H9 (cell line): ENCODE results near the gene KCNMA1. TPM values are rescaled to one million over a fixed set of nuclear protein-coding genes. Genes with fewer than 3 reads are reported as not detected.

Experiments used
- DNase-seq: peaks from one replicate; pipeline ENCODE4 v3.0.0-alpha.2; 2017
- H2AFZ ChIP-seq: one replicate; pipeline ENCODE4 v1.6.1; 2013; ENCODE audit warnings: mild to moderate bottlenecking, low read length, control low read depth, moderate library complexity
- H2AK5ac ChIP-seq: 2 replicates; pipeline ENCODE4 v1.6.1; 2013; ENCODE audit warnings: low read length, control low read depth, mixed read lengths; ENCODE audit not compliant: insufficient read length
- H2BK120ac ChIP-seq: one replicate; pipeline ENCODE4 v1.6.1; 2013; ENCODE audit warnings: low read depth, mild to moderate bottlenecking, low read length, control low read depth, inconsistent platforms; ENCODE audit not compliant: poor library complexity, severe bottlenecking
- H2BK12ac ChIP-seq: 2 replicates; pipeline ENCODE4 v1.6.1; 2013; ENCODE audit warnings: low read length, control low read depth, mixed read lengths, low read depth; ENCODE audit not compliant: insufficient read length
- H2BK15ac ChIP-seq: 2 replicates; pipeline ENCODE4 v1.6.1; 2013; ENCODE audit warnings: low read depth, low read length, control low read depth
- H2BK20ac ChIP-seq: one replicate; pipeline ENCODE4 v1.6.1; 2013; ENCODE audit warnings: low read depth, mild to moderate bottlenecking, low read length, control low read depth, inconsistent platforms; ENCODE audit not compliant: poor library complexity, severe bottlenecking
- H2BK5ac ChIP-seq: 2 replicates; pipeline ENCODE4 v1.6.1; 2013; ENCODE audit warnings: low read length, control low read depth, mixed read lengths; ENCODE audit not compliant: insufficient read length
- H3K14ac ChIP-seq: 2 replicates; pipeline ENCODE4 v1.6.1; 2013; ENCODE audit warnings: low read length, control low read depth; ENCODE audit not compliant: insufficient read depth
- H3K18ac ChIP-seq: 2 replicates; pipeline ENCODE4 v1.6.1; 2013; ENCODE audit warnings: low read depth, mild to moderate bottlenecking, mixed read lengths, low read length, control low read depth; ENCODE audit not compliant: insufficient read length
- H3K23ac ChIP-seq: 2 replicates; pipeline ENCODE4 v1.6.1; 2013; ENCODE audit warnings: low read length, control low read depth, mixed read lengths, low read depth; ENCODE audit not compliant: insufficient read length
- H3K23me2 ChIP-seq: 2 replicates; pipeline ENCODE4 v1.6.1; 2013; ENCODE audit warnings: low read depth, mild to moderate bottlenecking, mixed read lengths, low read length, control low read depth; ENCODE audit not compliant: insufficient read length, poor library complexity, severe bottlenecking
- H3K27ac ChIP-seq: 2 replicates; pipeline ENCODE4 v1.5.1; 2013; ENCODE audit warnings: low read length, control low read depth, mixed read lengths, low read depth; ENCODE audit not compliant: insufficient read length
- H3K27me3 ChIP-seq: 2 replicates; pipeline ENCODE4 v1.6.1; 2013; ENCODE audit warnings: low read length, control low read depth, inconsistent platforms; ENCODE audit not compliant: insufficient read depth
- H3K4ac ChIP-seq: 2 replicates; pipeline ENCODE4 v1.6.1; 2013; ENCODE audit warnings: low read depth, mild to moderate bottlenecking, control low read depth, inconsistent platforms, low read length, moderate library complexity
- H3K4me1 ChIP-seq: 2 replicates; pipeline ENCODE4 v1.6.1; 2013; ENCODE audit warnings: low read length, control low read depth, inconsistent platforms; ENCODE audit not compliant: insufficient read depth
- H3K4me2 ChIP-seq: 2 replicates; pipeline ENCODE4 v1.6.1; 2013; ENCODE audit warnings: low read length, control low read depth, mixed read lengths; ENCODE audit not compliant: insufficient read length, insufficient read depth
- H3K56ac ChIP-seq: 2 replicates; pipeline ENCODE4 v1.6.1; 2013; ENCODE audit warnings: low read depth, mild to moderate bottlenecking, mixed read lengths, low read length, control low read depth; ENCODE audit not compliant: insufficient read length
- H3K79me1 ChIP-seq: 2 replicates; pipeline ENCODE4 v1.6.1; 2013; ENCODE audit warnings: low read depth, mild to moderate bottlenecking, moderate library complexity, low read length, control low read depth, inconsistent platforms; ENCODE audit not compliant: insufficient read depth, poor library complexity, severe bottlenecking
- H3K79me2 ChIP-seq: 2 replicates; pipeline ENCODE4 v1.6.1; 2013; ENCODE audit warnings: low read length, control low read depth, inconsistent platforms; ENCODE audit not compliant: insufficient read depth
- H3K9ac ChIP-seq: 2 replicates; pipeline ENCODE4 v1.6.1; 2013; ENCODE audit warnings: low read length, control low read depth, mixed read lengths; ENCODE audit not compliant: insufficient read length; ENCODE audit errors: extremely low read depth
- H3K9me3 ChIP-seq: one replicate; pipeline ENCODE4 v1.6.1; 2013; ENCODE audit warnings: low read depth, low read length, inconsistent platforms; ENCODE audit not compliant: control insufficient read depth
- H3T11ph ChIP-seq: one replicate; pipeline ENCODE4 v1.6.1; 2013; ENCODE audit warnings: mild to moderate bottlenecking, low read length, control low read depth, inconsistent platforms
- H4K20me1 ChIP-seq: one replicate; pipeline ENCODE4 v1.6.1; 2013; ENCODE audit not compliant: control insufficient read depth, insufficient read length, insufficient read depth
- H4K5ac ChIP-seq: 2 replicates; pipeline ENCODE4 v1.6.1; 2013; ENCODE audit warnings: low read depth, mild to moderate bottlenecking, mixed read lengths, low read length, control low read depth; ENCODE audit not compliant: insufficient read length
- H4K8ac ChIP-seq: replicated peaks from 2 replicates; pipeline ENCODE4 v1.6.1; 2013; ENCODE audit warnings: low read length, control low read depth, mixed read lengths, low read depth; ENCODE audit not compliant: insufficient read length
- H4K91ac ChIP-seq: 2 replicates; pipeline ENCODE4 v1.6.1; 2013; ENCODE audit warnings: low read depth, mild to moderate bottlenecking, moderate library complexity, mixed read lengths, low read length, control low read depth; ENCODE audit not compliant: insufficient read length
- H3K27ac Mint-ChIP-seq, 3 experiments: 2 replicates in 2 of 3; 3 replicates in 1 of 3; pipeline ENCODE4 v1.8.0; 2020 to 2021; ENCODE audit warnings: mixed read lengths in 3 of 3, mild to moderate bottlenecking in 1 of 3, moderate library complexity in 1 of 3
- H3K27me3 Mint-ChIP-seq: 2 replicates; pipeline ENCODE4 v1.8.0; 2021; ENCODE audit warnings: low read depth, mild to moderate bottlenecking, moderate library complexity, mixed read lengths
- H3K36me3 Mint-ChIP-seq, 3 experiments: 2 replicates in 2 of 3; 3 replicates in 1 of 3; pipeline ENCODE4 v1.8.0; 2020 to 2021; ENCODE audit warnings: low read depth in 3 of 3, mixed read lengths in 3 of 3; ENCODE audit not compliant: insufficient read depth in 1 of 3
- H3K4me1 Mint-ChIP-seq, 2 experiments: 2 replicates each; pipeline ENCODE4 v1.8.0; 2020; ENCODE audit warnings: mixed read lengths in 2 of 2
- H3K4me3 Mint-ChIP-seq, 2 experiments: 2 replicates in 1 of 2; 3 replicates in 1 of 2; pipeline ENCODE4 v1.8.0; 2020 to 2021; ENCODE audit warnings: mild to moderate bottlenecking in 2 of 2, mixed read lengths in 2 of 2, moderate library complexity in 1 of 2
- H3K9me3 Mint-ChIP-seq, 2 experiments: 2 replicates in 1 of 2; 3 replicates in 1 of 2; pipeline ENCODE4 v1.8.0; 2020; ENCODE audit warnings: mild to moderate bottlenecking in 2 of 2, mixed read lengths in 2 of 2, moderate library complexity in 1 of 2
- WGBS: extraction: QIAGEN DNeasy Blood & Tissue Kit; methylation state at CpG from one replicate; pipeline ENCODE4 v1.1.7; 2013; ENCODE audit warnings: missing lambda C conversion rate, low lambda C conversion rate, mixed read lengths; ENCODE audit not compliant: insufficient read length; ENCODE audit errors: extremely low coverage; 5-methylcytosine and 5-hydroxymethylcytosine counted together
- total RNA-seq: library from RNA; stranded (reverse); gene quantifications from 2 replicates; pipeline ENCODE4 v1.2.1, GENCODE V29; 2021
- TF ChIP-seq, protein P1 (sequence below): fragments of 200-600 bp; sonication (generic); conservative IDR thresholded peaks from 3 replicates; pipeline ENCODE4 v1.8.0; 2021; ENCODE audit warnings: antibody characterized with exemption, mild to moderate bottlenecking

Gene KCNMA1
- total RNA-seq, 1 experiment from 2014 or later, result 2.0 TPM

DNA sequence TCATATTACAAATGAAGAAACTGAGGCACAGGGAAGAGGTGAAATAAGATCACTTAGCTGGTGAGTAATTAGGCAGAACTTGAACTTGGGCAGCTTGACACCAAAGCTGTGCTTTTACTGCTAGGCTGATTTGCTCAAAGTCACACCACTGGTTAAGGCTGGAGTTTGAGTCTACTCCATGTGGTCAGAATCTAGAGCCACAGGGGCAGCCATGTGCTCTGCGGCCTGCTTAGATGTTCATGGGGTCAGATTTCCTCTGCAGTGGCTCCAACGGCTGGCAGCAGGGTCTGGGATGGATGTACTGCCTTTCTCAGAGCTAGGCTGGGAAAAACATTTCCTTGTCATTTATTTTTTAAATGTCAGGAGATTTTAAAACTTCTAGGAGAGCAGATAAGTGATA lies 417.5 kb downstream of the KCNMA1 start:
- Histone ChIP-seq H2BK12ac (no peak overlapping the region), H4K91ac (no peak overlapping the region), H3K9me3 (no peaks in the 10 kb centered on the region), H3K9ac (no peak overlapping the region), H3K23ac (no peak overlapping the region), H3K56ac (no peak overlapping the region), H3K4me2 (no peak overlapping the region), H4K20me1 (no peaks in the 10 kb centered on the region), H2AK5ac (no peak overlapping the region), H4K8ac (no peak overlapping the region), H3K18ac (no peak overlapping the region), H3K14ac (no peak overlapping the region), H4K5ac (no peak overlapping the region), H3K79me2 (no peaks in the 10 kb centered on the region), H2BK15ac (no peak overlapping the region), H3K4me1 (no peaks in the 10 kb centered on the region), H3T11ph (no peak overlapping the region), H3K23me2 (no peaks in the 10 kb centered on the region), H2BK120ac (no peak overlapping the region), H3K4ac (no peak overlapping the region), H2AFZ (no peak overlapping the region), H2BK5ac (no peak overlapping the region), H2BK20ac (no peak overlapping the region), H3K27ac (no peak overlapping the region), H3K79me1 (no peaks in the 10 kb centered on the region), H3K27me3 (no peaks in the 10 kb centered on the region)
- H3K36me3 Mint-ChIP-seq, result no peaks in the 10 kb centered on the region
- H3K9me3 Mint-ChIP-seq, result no peaks in the 10 kb centered on the region
- no peak for DNase-seq
- H3K4me3 Mint-ChIP-seq, result no peak overlapping the region
- WGBS, result no CpG with 5 or more reads among the region's 2 CpGs
- TF ChIP-seq, protein P1, sequence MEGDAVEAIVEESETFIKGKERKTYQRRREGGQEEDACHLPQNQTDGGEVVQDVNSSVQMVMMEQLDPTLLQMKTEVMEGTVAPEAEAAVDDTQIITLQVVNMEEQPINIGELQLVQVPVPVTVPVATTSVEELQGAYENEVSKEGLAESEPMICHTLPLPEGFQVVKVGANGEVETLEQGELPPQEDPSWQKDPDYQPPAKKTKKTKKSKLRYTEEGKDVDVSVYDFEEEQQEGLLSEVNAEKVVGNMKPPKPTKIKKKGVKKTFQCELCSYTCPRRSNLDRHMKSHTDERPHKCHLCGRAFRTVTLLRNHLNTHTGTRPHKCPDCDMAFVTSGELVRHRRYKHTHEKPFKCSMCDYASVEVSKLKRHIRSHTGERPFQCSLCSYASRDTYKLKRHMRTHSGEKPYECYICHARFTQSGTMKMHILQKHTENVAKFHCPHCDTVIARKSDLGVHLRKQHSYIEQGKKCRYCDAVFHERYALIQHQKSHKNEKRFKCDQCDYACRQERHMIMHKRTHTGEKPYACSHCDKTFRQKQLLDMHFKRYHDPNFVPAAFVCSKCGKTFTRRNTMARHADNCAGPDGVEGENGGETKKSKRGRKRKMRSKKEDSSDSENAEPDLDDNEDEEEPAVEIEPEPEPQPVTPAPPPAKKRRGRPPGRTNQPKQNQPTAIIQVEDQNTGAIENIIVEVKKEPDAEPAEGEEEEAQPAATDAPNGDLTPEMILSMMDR, result no peak
- peaks cover 3 to 4% of the 10 kb centered on the region in 2 experiments; a peak in 3 of 4 replicates for H3K4me1 Mint-ChIP-seq
- H3K27ac Mint-ChIP-seq, result no peak overlapping the region
- H3K27me3 Mint-ChIP-seq, result peaks cover 2% of the 10 kb centered on the region; the same call in 1 of the 2 replicates
